ENCODE results near the gene PPP2R5E.
A peak's percentile ranks its signal among the peaks of the same experiment; 100 is the strongest.
"Not testable (repeated sequence)": the region's sequence is repeated elsewhere in the genome, so short reads cannot be mapped to it uniquely, and the experiment has no call there.

PPP2R5E gene

DNA sequence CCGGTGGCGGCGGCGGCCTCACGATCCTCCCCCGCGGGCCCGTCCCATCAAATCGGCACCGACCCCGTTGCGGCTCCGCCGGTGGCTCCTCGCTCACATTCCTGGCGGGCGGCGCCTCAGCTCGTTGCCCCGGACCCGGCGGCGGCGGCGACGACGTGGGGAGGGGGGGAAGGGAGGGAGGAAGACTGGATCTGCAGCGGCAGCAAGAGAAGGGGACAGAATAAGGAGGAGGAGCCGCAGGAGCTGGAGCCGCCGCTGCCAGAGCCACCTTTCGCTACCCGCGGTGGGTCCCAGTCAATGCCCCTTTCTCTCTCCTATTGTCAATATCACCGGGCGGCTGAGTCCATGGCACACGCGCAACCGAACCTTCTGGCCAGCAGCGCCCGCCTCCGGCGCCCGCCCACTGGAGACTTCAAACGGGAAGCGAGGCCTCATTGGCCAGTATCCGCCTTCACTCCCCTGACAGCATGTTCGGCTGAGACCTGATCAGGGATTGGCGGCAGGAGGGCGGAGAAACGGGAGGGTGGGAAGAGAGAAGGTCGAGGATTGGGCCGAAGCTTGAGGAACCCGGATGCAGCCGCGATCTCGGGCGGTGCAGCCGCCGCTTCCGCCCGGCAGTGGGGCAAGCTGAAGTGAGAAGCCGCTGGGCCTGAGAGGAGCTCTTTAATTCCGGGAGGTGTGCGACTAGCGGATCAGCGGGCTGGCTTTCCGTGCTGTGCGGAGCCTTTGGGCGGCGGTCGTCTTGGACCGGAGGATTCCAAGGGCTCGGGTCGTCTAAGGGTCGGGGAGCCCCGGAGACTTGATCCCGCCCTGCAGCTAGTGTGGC is at the start of gene PPP2R5E:
TSS of gene PPP2R5E (minus strand) at position 378 of the 826 bp plus-strand sequence. CDS start 3,692 bp downstream, outside the sequence.
- peak; percentile 88 to 97 for DNase-seq (ENCODE audit: low read depth in 1 of 2, low spot score in 1 of 2)

DNA sequence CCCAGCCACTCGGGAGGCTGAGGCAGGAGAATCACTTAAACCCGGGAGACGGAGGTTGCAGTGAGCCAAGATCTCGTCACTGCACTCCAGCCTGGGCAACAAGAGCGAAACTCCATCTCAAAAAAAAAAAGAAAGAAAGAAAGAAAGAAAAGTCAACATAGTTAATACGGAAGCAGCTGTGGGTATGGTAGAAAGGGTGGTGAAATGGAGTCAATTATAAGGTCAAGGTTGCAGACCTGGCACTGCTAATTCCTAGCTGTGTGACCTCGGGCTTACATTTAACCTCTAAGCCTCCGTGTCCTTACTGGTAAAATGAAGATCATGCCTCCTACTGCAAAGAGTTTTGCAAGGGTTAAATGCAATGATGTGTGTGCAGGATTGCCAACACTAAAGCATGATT is 39.9 kb upstream of the PPP2R5E start:
- not testable (repeated sequence) for DNase-seq (ENCODE audit: low read depth in 1 of 2, low spot score in 1 of 2)

DNA sequence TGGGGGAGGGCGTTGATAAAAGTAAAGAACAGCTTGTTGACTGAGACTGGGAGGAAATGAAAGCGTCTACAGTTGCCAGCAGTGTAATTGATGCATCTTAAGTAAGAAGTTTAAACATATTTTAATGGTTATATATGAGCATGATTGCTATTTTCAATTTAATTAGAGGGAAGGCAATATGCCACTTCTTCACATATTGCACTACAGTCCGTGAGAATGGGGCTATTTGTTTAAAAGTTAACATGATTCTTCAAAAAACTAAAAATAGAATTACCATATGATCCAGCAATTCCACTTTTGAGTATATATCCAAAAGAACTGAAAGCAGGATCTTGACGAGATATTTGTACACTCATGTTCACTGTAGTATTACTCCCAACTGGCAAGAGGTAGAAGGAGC is 38.3 kb upstream of the PPP2R5E start:
- no peak for DNase-seq (ENCODE audit: low read depth in 1 of 2, low spot score in 1 of 2)

DNA sequence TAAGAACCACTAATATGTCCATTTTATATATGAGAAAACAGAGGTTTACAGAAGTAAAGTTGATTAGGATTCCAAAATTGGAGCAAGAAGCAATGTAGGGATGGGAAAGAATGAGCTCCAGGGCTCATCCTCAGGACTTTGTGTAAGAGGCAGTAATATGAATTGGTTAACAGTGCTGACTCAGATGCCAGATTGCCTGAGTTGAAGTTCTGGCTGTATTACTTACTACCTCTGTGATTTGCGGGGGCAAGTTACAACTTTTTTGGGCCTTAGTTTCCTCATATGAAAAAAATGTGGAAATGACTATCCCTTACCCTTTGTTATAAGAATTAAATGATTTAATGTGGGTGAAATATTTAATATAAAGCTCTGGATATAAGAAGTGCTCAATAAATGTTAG is 35.1 kb upstream of the PPP2R5E start:
- no peak for DNase-seq (ENCODE audit: low read depth in 1 of 2, low spot score in 1 of 2)

DNA sequence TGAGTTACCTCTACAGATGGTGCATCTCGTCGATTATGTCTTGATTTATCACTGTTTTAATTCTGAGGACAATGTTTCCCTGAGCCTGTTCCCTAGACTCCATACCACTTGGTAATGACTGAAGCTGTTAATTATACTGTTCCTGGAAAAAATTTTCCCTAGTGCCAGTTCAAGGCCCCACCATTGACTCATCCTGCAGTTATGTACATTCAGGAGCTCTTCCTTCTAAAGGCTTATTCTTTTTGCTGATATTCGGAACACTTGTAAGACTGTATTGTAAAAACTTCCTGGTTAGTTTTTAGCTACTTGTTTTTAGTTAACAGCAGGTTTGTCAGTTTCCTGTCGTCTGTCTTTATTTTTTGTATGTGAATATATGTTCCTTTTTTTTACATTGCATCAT is 30.4 kb upstream of the PPP2R5E start:
- no peak for DNase-seq (ENCODE audit: low read depth in 1 of 2, low spot score in 1 of 2)

DNA sequence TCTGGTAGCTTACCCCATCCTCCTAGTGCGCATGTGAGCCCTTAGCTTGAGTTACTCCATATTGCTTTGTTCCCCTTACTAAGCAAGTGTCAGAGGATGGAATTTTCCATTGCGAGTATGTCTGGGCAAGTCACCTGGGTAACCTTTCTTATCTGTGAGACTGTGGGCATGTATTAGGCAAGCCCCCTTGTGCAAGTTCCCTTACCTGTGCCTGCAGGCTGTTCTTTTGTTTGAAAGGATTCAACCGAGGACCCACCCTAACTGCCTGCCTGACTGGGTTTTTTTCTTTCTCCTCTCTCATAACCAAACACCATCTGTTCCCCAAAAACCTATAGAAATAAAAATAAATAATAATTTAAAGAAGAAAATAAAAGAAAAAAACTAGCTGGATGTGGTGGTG is 22.3 kb upstream of the PPP2R5E start:
- no peak for DNase-seq (ENCODE audit: low read depth in 1 of 2, low spot score in 1 of 2)

DNA sequence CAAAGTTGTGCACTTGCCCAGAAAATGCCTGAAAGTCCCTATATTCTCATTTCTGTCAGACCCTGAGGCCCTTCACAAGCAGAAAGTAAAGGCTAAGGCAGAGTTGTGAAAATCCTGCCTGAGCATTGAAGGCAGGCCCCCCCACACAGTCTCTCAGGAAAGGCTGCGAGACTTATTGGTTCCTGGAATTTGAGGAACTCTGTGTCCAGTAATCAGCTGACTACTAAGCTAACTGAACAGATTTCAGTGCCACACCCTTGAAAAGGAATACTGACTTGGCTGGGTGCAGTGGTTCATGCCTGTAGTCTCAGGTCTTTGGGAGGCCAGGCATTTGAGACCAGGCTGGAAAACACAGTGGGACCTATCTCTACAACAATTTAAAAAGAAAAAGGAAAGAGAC is 21.1 kb upstream of the PPP2R5E start:
- no peak for DNase-seq (ENCODE audit: low read depth in 1 of 2, low spot score in 1 of 2)

DNA sequence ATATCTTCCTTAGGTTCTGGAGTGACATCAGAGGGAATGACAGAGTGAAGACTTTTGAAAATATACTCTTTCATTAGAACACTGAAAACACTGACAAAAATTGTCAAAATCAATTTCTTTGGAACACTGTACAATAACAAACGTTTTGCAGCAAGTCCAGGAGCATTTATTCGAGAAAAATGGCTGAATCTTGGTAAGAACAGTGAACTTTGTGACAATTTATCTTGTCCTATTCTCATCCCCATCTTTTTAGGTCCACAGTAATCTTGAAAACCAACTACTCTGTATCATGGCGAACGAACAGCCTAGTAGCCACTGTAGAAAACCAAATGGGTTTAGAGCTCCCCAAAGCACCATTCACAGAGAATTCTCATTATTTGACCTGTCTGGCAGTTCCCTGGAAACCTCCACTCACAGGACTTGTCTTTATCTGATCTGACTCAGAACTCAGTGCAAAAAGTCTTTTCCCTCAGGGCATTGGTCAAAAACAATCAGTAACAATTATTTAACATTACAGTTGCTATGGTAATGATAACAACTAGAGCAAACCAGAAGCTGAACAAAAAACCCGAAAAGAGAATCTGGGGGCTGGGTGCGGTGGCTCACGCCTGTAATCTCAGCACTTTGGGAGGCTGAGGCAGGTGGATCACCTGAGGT is 20.3 kb upstream of the PPP2R5E start:
- no peak for DNase-seq (ENCODE audit: low read depth in 1 of 2, low spot score in 1 of 2)

DNA sequence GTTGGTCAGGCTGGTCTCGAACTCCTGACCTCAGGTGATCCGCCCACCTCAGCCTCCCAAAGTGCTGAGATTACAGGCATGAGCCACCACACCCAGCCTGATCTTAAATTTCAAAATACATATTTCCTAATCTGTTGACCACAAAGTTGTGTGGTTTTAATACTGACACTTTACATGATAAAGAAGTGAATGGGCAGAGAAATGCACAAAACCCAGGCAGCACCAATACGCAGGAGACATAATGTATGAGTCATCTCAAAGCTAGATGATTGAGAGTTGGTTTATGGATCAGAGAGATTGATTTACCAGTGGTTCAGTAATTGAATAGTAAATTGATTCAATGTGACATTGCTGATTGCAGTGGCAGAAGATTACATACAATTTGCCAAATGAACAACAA is 19.2 kb upstream of the PPP2R5E start:
- DNase-seq (ENCODE audit: low read depth in 1 of 2, low spot score in 1 of 2) = no peak

DNA sequence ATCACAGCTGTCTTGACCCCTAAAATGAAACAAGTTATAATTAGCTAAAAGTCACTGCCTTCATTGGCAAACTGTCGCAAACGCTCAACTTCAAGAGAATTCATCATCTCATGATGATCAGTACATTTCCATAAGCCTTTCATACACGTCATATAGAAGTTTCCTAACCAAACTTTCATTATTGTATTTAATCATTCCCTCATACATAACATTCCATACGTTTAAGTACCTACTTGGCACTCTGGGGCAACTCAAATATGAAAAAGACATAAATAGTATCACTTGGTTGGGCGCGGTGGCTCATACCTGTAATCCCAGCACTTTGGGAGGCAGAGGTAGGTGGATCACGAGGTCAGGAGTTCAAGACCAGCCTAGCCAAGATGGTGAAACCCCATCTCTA is 12.4 kb upstream of the PPP2R5E start:
- DNase-seq (ENCODE audit: low read depth in 1 of 2, low spot score in 1 of 2) = no peak

DNA sequence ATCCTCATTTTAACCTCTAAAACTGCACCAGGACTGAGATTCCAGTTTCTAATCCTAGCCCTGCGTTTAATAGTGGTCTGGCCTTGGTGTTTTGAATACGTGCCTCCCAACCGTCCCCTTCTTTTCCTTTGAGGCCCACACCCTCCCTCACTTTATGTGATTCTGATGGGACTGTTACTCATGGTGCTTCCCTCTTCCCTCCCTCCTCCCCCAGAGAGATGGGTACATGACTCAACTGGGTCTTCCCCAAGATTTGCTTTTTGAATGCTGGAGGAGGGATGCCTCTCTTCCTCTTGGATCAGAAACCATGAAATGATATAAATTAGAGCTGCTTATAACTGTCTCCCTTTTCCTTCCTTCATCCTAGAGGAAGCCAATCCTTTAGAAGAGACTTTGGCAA is 8.2 kb upstream of the PPP2R5E start:
- no peak for DNase-seq (ENCODE audit: low read depth in 1 of 2, low spot score in 1 of 2)

DNA sequence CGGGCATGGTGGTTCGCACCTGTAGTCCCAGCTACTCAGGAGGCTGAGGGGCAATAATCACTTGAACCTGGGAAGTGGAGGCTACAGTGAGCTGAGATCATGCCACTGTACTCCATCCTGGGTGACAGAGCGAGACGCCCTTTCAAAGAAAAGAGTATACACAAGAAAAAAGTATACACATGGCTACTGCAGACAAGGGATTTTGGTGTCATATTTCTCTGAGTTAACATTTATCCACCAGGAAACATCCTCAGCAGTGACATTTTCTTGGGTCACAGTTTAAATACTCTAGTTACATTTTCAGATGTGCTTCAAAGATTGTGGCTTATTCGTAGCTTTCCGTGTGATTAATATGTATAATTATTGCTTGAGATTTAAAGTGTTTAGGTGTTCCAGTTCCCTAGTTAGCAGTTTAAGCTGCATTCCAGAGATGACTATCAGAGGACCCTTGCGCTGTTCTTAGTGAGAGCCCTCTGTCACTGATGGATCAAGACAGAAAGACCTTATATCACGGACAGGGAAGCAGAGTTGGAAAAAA is 4.7 kb upstream of the PPP2R5E start:
- no peak for DNase-seq (ENCODE audit: low read depth in 1 of 2, low spot score in 1 of 2)

DNA sequence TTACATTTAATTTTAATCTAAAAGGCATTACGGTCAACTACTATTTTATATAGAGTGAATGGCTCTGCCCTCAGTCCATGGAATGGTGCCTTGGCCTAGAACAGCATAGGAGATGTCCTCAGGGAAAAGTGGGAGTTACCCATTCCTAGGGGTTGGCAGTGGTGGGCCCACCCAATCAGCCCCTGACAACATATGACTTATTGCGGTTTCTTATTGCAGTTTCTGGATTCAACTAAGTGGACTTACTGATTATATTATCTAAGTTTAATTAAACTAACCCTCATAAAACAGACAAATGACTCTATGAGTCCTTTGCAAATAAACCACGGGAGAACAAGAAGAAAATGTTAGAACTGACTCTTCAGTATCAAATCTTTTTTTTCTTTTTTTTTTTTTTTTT is 2.3 kb upstream of the PPP2R5E start:
- no peak for DNase-seq (ENCODE audit: low read depth in 1 of 2, low spot score in 1 of 2)

DNA sequence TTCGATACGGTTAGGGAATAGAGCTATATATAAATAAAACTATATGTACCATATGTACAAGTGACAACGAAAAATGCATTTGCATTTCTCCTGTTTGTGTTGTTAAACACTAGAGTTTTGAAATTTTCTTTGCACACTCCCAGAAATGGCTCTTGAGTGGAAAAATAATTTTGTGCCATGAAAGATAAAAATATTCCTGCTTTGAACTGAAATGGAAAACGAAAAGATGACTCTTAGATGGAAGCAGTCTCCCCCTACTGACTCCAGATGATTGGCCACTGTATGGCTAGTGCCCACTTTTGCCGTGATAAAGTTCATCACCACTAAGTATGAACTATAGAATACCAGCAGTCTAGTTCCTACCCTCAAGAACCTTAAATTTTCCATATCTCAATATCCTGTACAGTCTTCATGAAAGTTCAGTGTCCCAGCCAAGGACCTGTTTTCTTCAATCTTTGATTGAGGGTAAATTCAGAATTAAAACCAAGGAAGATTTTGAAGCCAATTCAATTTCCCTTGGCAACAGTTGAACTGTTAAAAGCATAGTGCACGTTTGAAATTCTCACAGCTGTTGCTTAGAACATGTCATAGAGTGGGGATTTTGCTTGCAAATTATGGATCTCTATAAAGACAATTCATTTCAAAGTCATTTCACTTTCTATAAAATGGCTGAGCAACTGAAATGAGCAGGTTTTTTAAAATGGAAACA is 1.6 kb upstream of the PPP2R5E start:
- DNase-seq (ENCODE audit: low read depth in 1 of 2, low spot score in 1 of 2) = no peak

DNA sequence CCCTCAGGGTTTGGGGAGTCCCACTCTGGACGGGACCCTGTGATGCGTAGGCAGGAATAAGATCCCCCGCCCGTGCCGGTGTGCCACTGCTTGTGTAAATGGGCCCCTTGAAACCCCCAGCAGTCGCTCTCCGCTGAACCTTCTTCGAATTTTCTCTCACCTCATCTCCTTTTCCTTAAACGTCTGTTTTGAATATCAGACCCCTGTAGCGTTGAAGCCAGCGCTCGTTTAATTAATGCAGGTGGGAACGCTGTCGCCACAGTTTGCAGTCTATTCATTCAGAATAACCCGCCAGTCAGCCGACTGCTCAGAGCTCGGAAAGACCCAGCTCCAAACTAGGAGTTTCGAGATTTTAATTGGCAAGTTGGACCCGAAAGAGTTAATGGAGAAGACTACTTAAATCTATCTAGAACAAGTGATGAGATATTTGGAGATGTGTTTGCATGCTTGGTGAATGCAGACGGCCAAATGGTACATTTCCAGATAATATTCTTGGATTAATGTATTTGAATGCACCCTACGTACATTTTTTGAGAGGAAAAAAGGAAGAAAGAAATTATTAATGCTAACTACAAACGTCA is 739 bp upstream of the PPP2R5E start:
- no peak for DNase-seq (ENCODE audit: low read depth in 1 of 2, low spot score in 1 of 2)

DNA sequence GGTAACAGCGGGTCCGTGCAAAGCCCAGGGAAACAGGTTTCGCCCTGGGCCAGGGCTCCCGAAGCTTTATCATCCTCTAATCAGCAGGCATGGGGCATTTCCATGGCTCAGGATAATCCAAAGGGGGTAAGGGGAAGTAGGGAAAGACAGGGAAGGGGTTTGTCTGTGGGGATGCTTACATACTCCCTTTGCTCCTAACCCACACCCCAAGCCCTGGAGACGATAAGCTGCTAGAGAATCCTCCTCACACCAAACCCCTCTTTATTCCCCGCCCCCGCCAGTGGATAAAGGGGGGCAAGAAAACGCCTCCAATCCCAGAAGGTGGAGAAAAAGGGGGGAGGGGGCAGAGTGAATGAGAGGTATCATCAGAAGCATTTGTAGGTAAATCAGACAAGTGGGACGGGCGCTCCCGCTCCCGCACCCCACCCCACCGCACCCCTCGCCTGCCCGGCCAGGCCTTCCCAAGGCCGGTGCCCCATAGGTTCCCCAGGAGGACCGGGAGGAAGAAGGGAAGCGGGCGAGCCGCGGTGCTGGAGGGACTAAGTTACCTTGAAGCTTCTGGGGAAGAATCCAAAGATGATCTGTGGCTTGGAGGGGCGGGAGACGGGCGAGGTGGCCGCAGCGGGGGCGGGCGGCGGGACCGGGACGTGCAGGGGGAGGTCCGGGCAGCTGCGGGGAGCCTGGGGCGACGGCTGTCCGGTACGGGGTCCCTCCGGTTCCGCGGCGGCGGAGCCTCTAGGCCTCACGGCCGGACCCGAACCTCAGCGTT is 762 bp downstream of the PPP2R5E start:
- DNase-seq (ENCODE audit: low read depth in 1 of 2, low spot score in 1 of 2) = no peak

DNA sequence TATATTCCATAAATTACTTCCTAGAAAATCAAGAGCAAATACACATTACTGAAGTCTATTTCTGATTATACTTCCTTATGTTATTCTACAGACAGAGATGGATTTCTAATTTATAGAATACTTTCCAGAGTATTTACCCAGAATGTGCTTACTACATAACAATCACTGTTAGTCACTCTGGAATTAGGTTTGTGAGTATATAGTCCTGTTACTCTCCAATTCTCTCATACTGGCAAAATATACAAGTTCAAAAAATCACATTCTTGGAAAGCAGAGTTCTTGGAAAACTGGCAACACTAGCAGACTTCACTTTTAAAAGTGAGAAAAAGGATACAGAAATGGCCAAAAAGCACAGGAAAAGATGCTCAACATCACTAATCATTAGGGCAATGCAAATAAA is 7.3 kb downstream of the PPP2R5E start:
- no peak for DNase-seq (ENCODE audit: low read depth in 1 of 2, low spot score in 1 of 2)

DNA sequence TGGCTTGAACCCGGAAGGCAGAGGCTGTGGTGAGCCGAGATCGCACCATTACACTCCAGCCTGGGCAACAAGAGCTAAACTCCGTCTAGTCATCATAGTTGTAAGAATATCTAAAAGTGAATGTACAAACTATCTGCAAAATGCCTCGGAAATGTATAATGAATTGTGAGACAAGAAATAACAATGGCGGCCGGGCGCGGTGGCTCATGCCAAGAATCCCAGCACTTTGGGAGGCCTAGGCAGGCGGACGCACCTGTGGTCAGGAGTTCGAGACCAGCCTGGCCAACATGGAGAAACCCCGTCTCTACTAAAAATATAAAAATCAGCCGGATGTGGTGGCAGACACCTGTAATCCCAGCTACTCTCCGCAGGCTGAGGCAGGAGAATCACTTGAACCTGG is 9.7 kb downstream of the PPP2R5E start:
- no peak for DNase-seq (ENCODE audit: low read depth in 1 of 2, low spot score in 1 of 2)

DNA sequence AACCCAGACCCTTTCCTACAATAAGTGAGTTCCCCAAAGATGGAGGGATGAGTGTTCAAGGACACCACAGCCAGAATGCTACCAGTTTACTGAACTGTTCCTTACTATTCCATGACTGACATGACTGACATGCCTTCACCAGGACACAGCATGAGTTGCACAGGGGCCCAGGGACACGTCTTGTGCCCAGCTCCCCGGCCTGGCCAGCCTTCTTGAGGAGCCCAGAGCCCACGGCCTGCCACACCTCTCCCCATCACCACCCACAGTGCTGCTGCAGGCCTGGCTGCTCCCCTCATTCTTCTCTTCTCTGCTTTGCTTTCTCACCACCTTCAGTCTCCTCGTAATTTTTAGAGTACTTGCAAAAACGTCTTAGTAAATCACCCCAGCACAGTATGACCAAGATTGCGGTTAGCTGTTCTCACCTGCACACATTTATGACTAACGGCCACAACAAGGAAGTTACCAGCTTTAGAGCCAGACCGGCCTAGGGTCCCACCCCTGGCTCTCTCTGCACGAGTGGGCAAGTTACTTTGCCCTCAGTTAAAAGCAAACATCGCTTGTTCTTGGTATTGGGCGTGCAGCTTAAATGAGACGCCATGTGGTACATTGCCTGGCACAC is 18.5 kb downstream of the PPP2R5E start:
- no peak for DNase-seq (ENCODE audit: low read depth in 1 of 2, low spot score in 1 of 2)

DNA sequence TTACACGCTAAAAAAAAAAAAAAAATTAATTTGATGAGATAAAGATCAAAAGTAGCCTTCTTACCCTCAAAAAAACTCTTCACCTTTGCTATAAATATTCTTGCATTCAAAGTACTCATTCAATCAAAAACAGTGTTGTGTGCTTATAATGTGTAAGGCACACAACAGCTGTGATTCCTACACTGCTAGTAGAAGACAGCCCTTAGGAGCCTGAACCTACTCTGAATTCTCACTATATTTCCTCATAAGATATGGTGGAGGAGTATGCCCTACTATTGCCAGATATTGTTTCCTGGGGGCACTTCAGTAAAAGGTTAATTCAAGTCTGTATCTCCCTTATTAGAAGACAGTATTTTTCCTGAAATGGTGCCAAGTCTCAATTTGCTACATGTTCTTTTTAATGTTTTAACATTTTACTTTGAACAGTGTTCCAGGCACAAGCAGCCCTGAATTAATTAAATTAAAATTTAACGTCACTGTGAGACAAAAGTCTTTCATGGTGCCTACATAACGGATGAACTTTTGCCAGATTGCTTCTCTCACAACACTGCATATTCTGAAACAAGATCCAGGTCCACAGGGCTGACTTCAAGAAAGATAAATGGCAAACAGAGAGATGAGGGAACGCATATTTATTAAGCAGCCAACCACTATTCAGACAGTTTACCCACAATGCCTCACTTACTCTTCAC is 19.3 kb downstream of the PPP2R5E start:
- DNase-seq (ENCODE audit: low read depth in 1 of 2, low spot score in 1 of 2) = no peak

All from activated CD4-positive, alpha-beta T cell treated with anti-CD3 and anti-CD28 coated beads, Interleukin-2, amount 50 U/mL, for 24 hours (primary cell).